ENCODE results near the gene ATRN.
A peak's percentile ranks its signal among the peaks of the same experiment; 100 is the strongest.
"Not testable (repeated sequence)": the region's sequence is repeated elsewhere in the genome, so short reads cannot be mapped to it uniquely, and the experiment has no call there.

ATRN gene

GRCh38 chr20:3470627-3471396 is at the start of gene ATRN:
ATRN (plus strand) TSS chr20:3471018; CDS start chr20:3471108, 90 bp downstream.
- TF ChIP-seq ZFX (IDR thresholded peaks at IDR 0.05) (peak; percentile 75), CTCF (conservative IDR thresholded peaks at IDR 0.05) (no peak)
- peak within 1 kb of the TSS; percentile 77 for H3K27ac ChIP-seq

- TF ChIP-seq CTCF (conservative IDR thresholded peaks at IDR 0.05) = no peak
- TF ChIP-seq ZFX (IDR thresholded peaks at IDR 0.05) = no peak
- no peak overlapping the region for H3K27ac ChIP-seq
Measured at GRCh38 chr20:3421985-3422384, 48.8 kb upstream of the ATRN start.

GRCh38 chr20:3423126-3423525 is 47.7 kb upstream of the ATRN start:
- no peak overlapping the region for H3K27ac ChIP-seq
- TF ChIP-seq CTCF (conservative IDR thresholded peaks at IDR 0.05) (no peak), ZFX (IDR thresholded peaks at IDR 0.05) (no peak)

GRCh38 chr20:3426766-3427165 is 44.1 kb upstream of the ATRN start:
- H3K27ac ChIP-seq = not testable (repeated sequence)

- H3K27ac ChIP-seq = no peak overlapping the region
Measured at GRCh38 chr20:3430376-3431069, 40.3 kb upstream of the ATRN start.

GRCh38 chr20:3431109-3431508 is 39.7 kb upstream of the ATRN start:
- no peak overlapping the region for H3K27ac ChIP-seq
- TF ChIP-seq CTCF (conservative IDR thresholded peaks at IDR 0.05) (no peak), ZFX (IDR thresholded peaks at IDR 0.05) (no peak)

More at GRCh38 chr20:3430376-3431069, 40.3 kb upstream of the ATRN start:
- TF ChIP-seq CTCF (conservative IDR thresholded peaks at IDR 0.05) (no peak), ZFX (IDR thresholded peaks at IDR 0.05) (no peak)

- TF ChIP-seq CTCF (conservative IDR thresholded peaks at IDR 0.05) (no peak), ZFX (IDR thresholded peaks at IDR 0.05) (no peak)
- no peak overlapping the region for H3K27ac ChIP-seq
Measured at GRCh38 chr20:3432844-3433243, 38.0 kb upstream of the ATRN start.

All from C4-2B (cell line).